ENCODE measurements around the gene TBC1D30. TPM values are rescaled to one million over a fixed set of nuclear protein-coding genes. Genes with fewer than 3 reads are reported as not detected.
A peak's percentile ranks its signal among the peaks of the same experiment; 100 is the strongest.

Gene TBC1D30
- polyA plus RNA-seq, 4 donors = 1.3 to 8.4 (median 6.2) TPM

GRCh38 chr12:64858882-64859605 lies 34.6 kb downstream of the TBC1D30 start:
- DNase-seq (ENCODE audit: low read depth in 4 of 4, low spot score in 3 of 4) = no peak

GRCh38 chr12:64860446-64860998 lies 36.1 kb downstream of the TBC1D30 start:
- DNase-seq (ENCODE audit: low read depth in 4 of 4, low spot score in 3 of 4) = no peak

GRCh38 chr12:64864319-64864718 lies 39.9 kb downstream of the TBC1D30 start:
- DNase-seq (ENCODE audit: low read depth in 4 of 4, low spot score in 3 of 4) = no peak

- DNase-seq (ENCODE audit: low read depth in 4 of 4, low spot score in 3 of 4) = no peak
Measured at GRCh38 chr12:64875186-64875585, 50.7 kb downstream of the TBC1D30 start.

GRCh38 chr12:64876388-64877071 lies 52.1 kb downstream of the TBC1D30 start:
- DNase-seq (ENCODE audit: low read depth in 4 of 4, low spot score in 3 of 4) = no peak

- DNase-seq (ENCODE audit: low read depth in 4 of 4, low spot score in 3 of 4) = no peak
Measured at GRCh38 chr12:64877363-64878004, 53.0 kb downstream of the TBC1D30 start.

GRCh38 chr12:64882687-64883086 lies 58.2 kb downstream of the TBC1D30 start:
- no peak for DNase-seq (ENCODE audit: low read depth in 4 of 4, low spot score in 3 of 4)

- no peak for DNase-seq (ENCODE audit: low read depth in 4 of 4, low spot score in 3 of 4)
Measured at GRCh38 chr12:64883264-64884163, 59.1 kb downstream of the TBC1D30 start.

GRCh38 chr12:64884164-64884542 lies 59.7 kb downstream of the TBC1D30 start:
- DNase-seq (ENCODE audit: low read depth in 4 of 4, low spot score in 3 of 4) = no peak

- DNase-seq (ENCODE audit: low read depth in 4 of 4, low spot score in 3 of 4) = no peak
Measured at GRCh38 chr12:64884728-64885127, 60.3 kb downstream of the TBC1D30 start.

- DNase-seq (ENCODE audit: low read depth in 4 of 4, low spot score in 3 of 4) = no peak
Measured at GRCh38 chr12:64889434-64890216, 65.2 kb downstream of the TBC1D30 start.

GRCh38 chr12:64890873-64891468 lies 66.5 kb downstream of the TBC1D30 start:
- peak; percentile 50 to 63 (median 54) for DNase-seq (ENCODE audit: low read depth in 4 of 4, low spot score in 3 of 4)

GRCh38 chr12:64891629-64892028 lies 67.2 kb downstream of the TBC1D30 start:
- no peak for DNase-seq (ENCODE audit: low read depth in 4 of 4, low spot score in 3 of 4)

- no peak for DNase-seq (ENCODE audit: low read depth in 4 of 4, low spot score in 3 of 4)
Measured at GRCh38 chr12:64892561-64892960, 68.1 kb downstream of the TBC1D30 start.

- no peak for DNase-seq (ENCODE audit: low read depth in 4 of 4, low spot score in 3 of 4)
Measured at GRCh38 chr12:64893961-64894360, 69.5 kb downstream of the TBC1D30 start.

GRCh38 chr12:64894827-64895475 lies 70.5 kb downstream of the TBC1D30 start:
- no peak for DNase-seq (ENCODE audit: low read depth in 4 of 4, low spot score in 3 of 4)

GRCh38 chr12:64895526-64895925 lies 71.1 kb downstream of the TBC1D30 start:
- no peak for DNase-seq (ENCODE audit: low read depth in 4 of 4, low spot score in 3 of 4)

- DNase-seq (ENCODE audit: low read depth in 4 of 4, low spot score in 3 of 4) = no peak
Measured at GRCh38 chr12:64900540-64900939, 76.1 kb downstream of the TBC1D30 start.
